AG08396 (cell line): ENCODE results near the gene APOBEC3A.

Experiments used
- DNase-seq: peaks from one replicate; pipeline ENCODE4 v3.0.0; 2012; ENCODE audit warnings: low spot score, mixed read lengths

The APOBEC3A gene

GRCh38 chr22:38957046-38957770 is at the start of gene APOBEC3A:
APOBEC3A (plus strand) TSS chr22:38957609; CDS start chr22:38957692, 83 bp downstream.
- peak; percentile 4 for DNase-seq

- no peak for DNase-seq
Observed at GRCh38 chr22:38907767-38908166, 49.6 kb upstream of the APOBEC3A start.

GRCh38 chr22:38911434-38911833 is 46.0 kb upstream of the APOBEC3A start:
- DNase-seq, result no peak

- no peak for DNase-seq
Observed at GRCh38 chr22:38919631-38920190, 37.7 kb upstream of the APOBEC3A start.

- no peak for DNase-seq
Observed at GRCh38 chr22:38921120-38921519, 36.3 kb upstream of the APOBEC3A start.

- DNase-seq, result no peak
Observed at GRCh38 chr22:38921806-38922205, 35.6 kb upstream of the APOBEC3A start.

- DNase-seq, result peak; percentile 91
Observed at GRCh38 chr22:38923463-38924346, 33.7 kb upstream of the APOBEC3A start.

- DNase-seq, result peak; percentile 80
Observed at GRCh38 chr22:38924347-38924952, 33.0 kb upstream of the APOBEC3A start.

- DNase-seq, result peak; percentile 34
Observed at GRCh38 chr22:38925571-38926041, 31.8 kb upstream of the APOBEC3A start.

GRCh38 chr22:38927033-38927781 is 30.2 kb upstream of the APOBEC3A start:
- peak; percentile 72 for DNase-seq

- DNase-seq, result no peak
Observed at GRCh38 chr22:38930512-38930911, 26.9 kb upstream of the APOBEC3A start.

- DNase-seq, result no peak
Observed at GRCh38 chr22:38935023-38935422, 22.4 kb upstream of the APOBEC3A start.

- no peak for DNase-seq
Observed at GRCh38 chr22:38935616-38936015, 21.8 kb upstream of the APOBEC3A start.

- DNase-seq, result no peak
Observed at GRCh38 chr22:38936562-38936961, 20.8 kb upstream of the APOBEC3A start.

GRCh38 chr22:38937036-38937435 is 20.4 kb upstream of the APOBEC3A start:
- DNase-seq, result no peak

GRCh38 chr22:38937541-38937940 is 19.9 kb upstream of the APOBEC3A start:
- DNase-seq, result no peak

- DNase-seq, result no peak
Observed at GRCh38 chr22:38938221-38938620, 19.2 kb upstream of the APOBEC3A start.

GRCh38 chr22:38938925-38939324 is 18.5 kb upstream of the APOBEC3A start:
- DNase-seq, result no peak

- DNase-seq, result no peak
Observed at GRCh38 chr22:38940811-38941384, 16.5 kb upstream of the APOBEC3A start.

- no peak for DNase-seq
Observed at GRCh38 chr22:38941488-38941987, 15.9 kb upstream of the APOBEC3A start.

- no peak for DNase-seq
Observed at GRCh38 chr22:38942702-38943101, 14.7 kb upstream of the APOBEC3A start.
